Cardiac muscle cell (in vitro differentiated cells and primary cell): ENCODE results near the gene PHAX. TPM values are rescaled to one million over a fixed set of nuclear protein-coding genes. Genes with fewer than 3 reads are reported as not detected.
"Not testable (repeated sequence)": the region's sequence is repeated elsewhere in the genome, so short reads cannot be mapped to it uniquely, and the experiment has no call there.

Experiments used
- DNase-seq, 2 donors: peaks; one replicate each; pipeline versions ENCODE4 v3.0.0 to v3.0.0-alpha.2; 2010 to 2017; ENCODE audit warnings: low read depth in 1 of 2, low spot score in 1 of 2
- H3K27ac ChIP-seq: fragments of 200-600 bp; sonication (generic); 2 replicates; pipeline ENCODE4 v1.5.1; 2016
- H3K27me3 ChIP-seq: fragments of 200-600 bp; sonication (generic); 2 replicates; pipeline ENCODE4 v1.6.0; 2016; ENCODE audit warnings: control low read depth
- H3K36me3 ChIP-seq: fragments of 200-600 bp; sonication (generic); 2 replicates; pipeline ENCODE4 v1.5.1; 2016; ENCODE audit warnings: control low read depth
- H3K4me1 ChIP-seq: fragments of 200-600 bp; sonication (generic); 2 replicates; pipeline ENCODE4 v1.8.1; 2017; ENCODE audit warnings: low read depth, mild to moderate bottlenecking, mixed run types
- H3K4me3 ChIP-seq: fragments of 200-600 bp; sonication (generic); 2 replicates; pipeline ENCODE4 v1.5.1; 2016; ENCODE audit warnings: mild to moderate bottlenecking
- H3K9me3 ChIP-seq: fragments of 200-600 bp; sonication (generic); 2 replicates; pipeline ENCODE4 v1.5.1; 2017; ENCODE audit warnings: low read depth, mild to moderate bottlenecking, control low read depth
- polyA plus RNA-seq: library from polyadenylated mRNA; unstranded; fragments of >200 nt; fragmentation: Nextera tagmentation; extraction: Ambion mirVana; gene quantifications from 2 replicates; pipeline ENCODE4 v1.2.1, GENCODE V29; 2016
- total RNA-seq: library from RNA; depleted of rRNA; stranded (reverse); fragments of >200 nt; gene quantifications from 2 replicates; pipeline ENCODE4 v1.2.3, GENCODE V29; 2016
- TF ChIP-seq, protein P1 (sequence below): IDR thresholded peaks from 2 replicates; pipeline ENCODE4 v1.5.1; 2012; ENCODE audit warnings: low read depth, mild to moderate bottlenecking, low read length

Gene PHAX
- total and polyA plus RNA-seq, 2 experiments from 2014 or later = 37.9 to 42.8 TPM

DNA sequence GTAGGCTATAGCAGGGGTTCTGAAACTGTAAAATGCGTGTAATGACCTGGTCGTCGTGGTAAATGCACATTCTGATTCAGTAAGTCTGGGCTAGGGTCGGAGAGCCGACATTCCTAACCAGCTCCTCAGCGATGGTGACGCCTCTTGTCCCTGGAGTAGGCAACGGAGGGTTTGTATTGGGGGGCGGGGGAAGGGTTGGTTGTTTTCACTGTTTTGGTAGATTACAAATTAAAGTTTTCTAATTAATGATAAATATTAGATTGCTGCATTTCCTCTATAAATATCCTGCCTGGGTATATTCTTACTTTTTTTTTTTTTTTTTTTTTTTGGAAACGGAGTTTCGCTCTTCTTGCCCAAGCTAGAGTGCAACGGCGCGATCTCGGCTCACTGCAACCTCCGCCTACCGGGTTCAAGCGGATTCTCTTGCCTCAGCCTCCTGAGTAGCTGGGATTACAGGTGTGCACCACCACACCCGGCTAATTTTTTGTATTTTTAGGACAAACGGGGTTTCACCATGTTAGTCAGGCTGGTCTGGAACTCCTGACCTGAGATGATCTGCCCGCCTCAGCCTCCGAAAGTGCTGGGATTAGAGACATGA is 5.2 kb upstream of the PHAX start:
- Histone ChIP-seq H3K4me3 (peak overlapping the region; percentile 49), H3K9me3 (no peaks in the 10 kb centered on the region), H3K27me3 (no peaks in the 10 kb centered on the region), H3K4me1 (peaks cover 8% of the 10 kb centered on the region), H3K27ac (peak overlapping the region; percentile 78), H3K36me3 (peaks cover 7% of the 10 kb centered on the region)
- TF ChIP-seq, protein P1, sequence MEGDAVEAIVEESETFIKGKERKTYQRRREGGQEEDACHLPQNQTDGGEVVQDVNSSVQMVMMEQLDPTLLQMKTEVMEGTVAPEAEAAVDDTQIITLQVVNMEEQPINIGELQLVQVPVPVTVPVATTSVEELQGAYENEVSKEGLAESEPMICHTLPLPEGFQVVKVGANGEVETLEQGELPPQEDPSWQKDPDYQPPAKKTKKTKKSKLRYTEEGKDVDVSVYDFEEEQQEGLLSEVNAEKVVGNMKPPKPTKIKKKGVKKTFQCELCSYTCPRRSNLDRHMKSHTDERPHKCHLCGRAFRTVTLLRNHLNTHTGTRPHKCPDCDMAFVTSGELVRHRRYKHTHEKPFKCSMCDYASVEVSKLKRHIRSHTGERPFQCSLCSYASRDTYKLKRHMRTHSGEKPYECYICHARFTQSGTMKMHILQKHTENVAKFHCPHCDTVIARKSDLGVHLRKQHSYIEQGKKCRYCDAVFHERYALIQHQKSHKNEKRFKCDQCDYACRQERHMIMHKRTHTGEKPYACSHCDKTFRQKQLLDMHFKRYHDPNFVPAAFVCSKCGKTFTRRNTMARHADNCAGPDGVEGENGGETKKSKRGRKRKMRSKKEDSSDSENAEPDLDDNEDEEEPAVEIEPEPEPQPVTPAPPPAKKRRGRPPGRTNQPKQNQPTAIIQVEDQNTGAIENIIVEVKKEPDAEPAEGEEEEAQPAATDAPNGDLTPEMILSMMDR = no peak
- no peak for DNase-seq

DNA sequence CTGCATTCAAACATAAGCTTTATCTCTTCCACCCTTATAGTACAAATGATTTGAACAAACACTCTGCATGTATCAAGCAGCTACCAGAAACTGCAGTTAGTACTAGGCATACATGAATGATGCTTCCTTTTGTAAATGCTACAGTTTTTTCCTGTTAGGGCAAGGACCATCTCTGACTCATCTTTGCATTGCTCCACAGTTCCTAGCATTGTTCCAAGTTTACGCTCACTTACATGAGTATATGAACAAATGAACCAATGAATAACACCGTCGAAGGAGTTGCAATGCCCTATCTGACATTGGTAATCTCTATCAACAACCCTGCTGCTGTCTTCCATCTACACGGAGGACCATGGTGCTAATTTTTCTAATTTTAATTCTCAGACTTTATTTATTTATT is 3.6 kb upstream of the PHAX start:
- H3K4me1 ChIP-seq = peaks cover 11% of the 10 kb centered on the region
- H3K27ac ChIP-seq = no peak overlapping the region
- H3K27me3 ChIP-seq = no peaks in the 10 kb centered on the region
- H3K9me3 ChIP-seq = no peaks in the 10 kb centered on the region
- peak in 1 of 2 donors; percentile 93 for DNase-seq
- TF ChIP-seq, protein P1 = no peak
- H3K36me3 ChIP-seq = peaks cover 5% of the 10 kb centered on the region
- H3K4me3 ChIP-seq = no peak overlapping the region

DNA sequence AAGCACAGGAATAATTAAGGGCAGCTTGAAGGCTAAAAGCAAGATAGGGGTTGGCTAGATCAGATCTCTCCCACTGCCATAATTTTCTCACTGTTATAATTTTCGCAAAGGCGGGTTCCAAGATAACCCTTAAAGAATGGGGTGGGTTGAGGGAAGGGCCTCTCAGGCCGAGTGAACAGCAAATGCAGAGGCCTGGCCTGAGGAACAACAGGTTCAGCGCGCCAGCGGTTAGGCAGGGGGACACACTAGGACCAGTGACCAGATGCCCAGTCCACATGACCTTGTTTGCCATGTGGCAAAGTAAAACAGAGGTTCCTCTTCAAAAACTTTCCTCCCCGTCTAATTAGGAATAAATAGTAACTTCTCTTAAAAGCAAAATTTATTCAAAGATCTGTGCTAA is 1.2 kb upstream of the PHAX start:
- DNase-seq = no peak
- TF ChIP-seq, protein P1 = no peak
- Histone ChIP-seq H3K4me1 (peaks cover 3% of the 10 kb centered on the region), H3K36me3 (peaks cover 7% of the 10 kb centered on the region), H3K4me3 (no peak overlapping the region), H3K9me3 (no peaks in the 10 kb centered on the region), H3K27ac (no peak overlapping the region), H3K27me3 (no peaks in the 10 kb centered on the region)

DNA sequence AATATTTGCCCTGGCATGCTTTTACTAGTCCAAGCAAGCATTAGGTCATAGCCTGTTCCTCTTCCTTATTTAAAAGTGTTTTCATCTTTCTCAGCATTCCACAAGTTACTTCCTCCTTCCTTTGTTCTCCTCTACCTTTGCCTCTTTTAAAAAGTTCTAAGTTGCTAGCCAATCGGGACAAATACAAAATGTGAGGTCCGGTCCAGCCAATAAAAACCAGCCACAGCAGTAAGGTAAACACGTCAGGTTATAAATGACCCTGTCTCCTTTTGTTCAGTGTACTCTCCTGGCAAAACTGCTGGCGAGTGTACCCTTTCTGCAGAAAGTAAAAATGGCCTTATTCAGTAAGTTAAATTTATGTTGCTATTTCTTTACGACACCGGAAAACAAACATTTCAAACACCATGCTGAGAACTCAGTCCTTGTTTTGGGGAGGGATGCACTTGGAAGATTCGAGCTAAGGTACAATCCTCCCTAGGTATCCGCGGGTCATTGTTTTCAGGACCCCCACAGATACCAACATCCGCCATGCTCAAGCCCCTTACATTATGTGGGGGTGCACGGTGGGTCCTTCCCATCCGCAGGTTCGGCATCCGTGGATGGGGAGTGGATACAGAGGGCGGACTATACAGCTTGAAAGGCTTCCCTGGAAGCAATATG is 646 bp upstream of the PHAX start:
- H3K27me3 ChIP-seq, H3K9me3 ChIP-seq, DNase-seq, H3K4me1 ChIP-seq: not testable (repeated sequence)
- Histone ChIP-seq H3K36me3 (peaks cover 10% of the 10 kb centered on the region), H3K4me3 (peak overlapping the region; percentile 79), H3K27ac (peak overlapping the region; percentile 24)

DNA sequence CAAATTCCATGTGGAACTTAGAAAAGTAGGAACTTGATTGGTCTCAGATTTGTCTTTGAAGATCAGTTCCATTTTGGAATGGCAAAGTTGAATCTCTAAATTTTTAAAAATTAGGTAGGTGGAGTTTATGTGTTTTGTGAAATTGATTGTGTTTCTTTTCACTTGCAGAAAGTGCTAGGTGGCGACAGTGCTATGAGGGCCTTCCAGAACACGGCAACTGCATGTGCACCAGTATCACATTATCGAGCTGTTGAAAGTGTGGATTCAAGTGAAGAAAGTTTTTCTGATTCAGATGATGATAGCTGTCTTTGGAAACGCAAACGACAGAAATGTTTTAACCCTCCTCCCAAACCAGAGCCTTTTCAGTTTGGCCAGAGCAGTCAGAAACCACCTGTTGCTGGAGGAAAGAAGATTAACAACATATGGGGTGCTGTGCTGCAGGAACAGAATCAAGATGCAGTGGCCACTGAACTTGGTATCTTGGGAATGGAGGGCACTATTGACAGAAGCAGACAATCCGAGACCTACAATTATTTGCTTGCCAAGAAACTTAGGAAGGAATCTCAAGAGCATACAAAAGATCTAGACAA is 2.8 kb downstream of the PHAX start:
- TF ChIP-seq, protein P1 = no peak
- peaks cover 27% of the 10 kb centered on the region for H3K36me3 ChIP-seq
- no peaks in the 10 kb centered on the region for H3K27me3 ChIP-seq
- no peak for DNase-seq
- H3K27ac ChIP-seq = no peak overlapping the region
- H3K4me1 ChIP-seq = peaks cover 3% of the 10 kb centered on the region
- no peak overlapping the region for H3K4me3 ChIP-seq
- no peaks in the 10 kb centered on the region for H3K9me3 ChIP-seq

DNA sequence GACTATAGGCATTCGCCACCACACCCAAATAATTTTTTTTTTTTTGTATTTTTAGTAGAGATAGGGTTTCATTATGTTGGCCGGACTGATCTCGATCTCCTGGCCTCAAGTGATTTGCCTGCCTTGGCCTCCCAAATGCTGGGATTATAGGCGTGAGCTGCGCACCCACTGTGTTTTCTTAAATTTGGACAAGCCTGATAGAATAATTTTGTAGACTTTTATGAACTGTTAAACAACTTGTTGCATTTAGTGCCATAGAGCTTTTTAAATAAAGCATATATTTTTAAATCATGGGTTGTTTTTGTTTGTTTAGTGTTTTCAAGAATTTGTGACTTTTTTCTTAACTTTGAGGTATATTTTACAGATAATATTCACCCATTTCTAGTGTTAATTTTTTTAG is 4.8 kb downstream of the PHAX start:
- H3K27me3 ChIP-seq = no peaks in the 10 kb centered on the region
- peaks cover 47% of the 10 kb centered on the region for H3K36me3 ChIP-seq
- DNase-seq = no peak
- no peak overlapping the region for H3K4me3 ChIP-seq
- H3K4me1 ChIP-seq = peaks cover 3% of the 10 kb centered on the region
- H3K9me3 ChIP-seq = no peaks in the 10 kb centered on the region
- H3K27ac ChIP-seq = no peak overlapping the region
- TF ChIP-seq, protein P1 = no peak
